Measurements from ENCODE around the gene HBEGF.

HBEGF gene

GRCh38 chr5:140339636-140340035 is 6.8 kb downstream of the HBEGF start:
- Mint-ChIP-seq H3K4me1 (peaks cover 28% of the 10 kb centered on the region), H3K36me3 (ENCODE audit: low read depth) (peaks cover 9% of the 10 kb centered on the region), H3K27ac (no peak overlapping the region), H3K4me3 (no peak overlapping the region), H3K27me3 (ENCODE audit: low read depth) (peaks cover 22% of the 10 kb centered on the region), H3K9me3 (no peaks in the 10 kb centered on the region)
- no peak for TF ChIP-seq CTCF (IDR thresholded peaks at IDR 0.05; ENCODE audit: unreplicated experiment in 3 of 3)

GRCh38 chr5:140338908-140339307 is 7.5 kb downstream of the HBEGF start:
- Mint-ChIP-seq H3K4me3 (no peak overlapping the region), H3K36me3 (ENCODE audit: low read depth) (peaks cover 13% of the 10 kb centered on the region), H3K9me3 (no peaks in the 10 kb centered on the region), H3K27me3 (ENCODE audit: low read depth) (peaks cover 16% of the 10 kb centered on the region), H3K27ac (no peak overlapping the region), H3K4me1 (peaks cover 23% of the 10 kb centered on the region)
- TF ChIP-seq CTCF (IDR thresholded peaks at IDR 0.05; ENCODE audit: unreplicated experiment in 3 of 3) = no peak

- TF ChIP-seq CTCF (IDR thresholded peaks at IDR 0.05; ENCODE audit: unreplicated experiment in 3 of 3) = no peak
- Mint-ChIP-seq H3K27me3 (ENCODE audit: low read depth) (peaks cover 13% of the 10 kb centered on the region), H3K4me3 (no peak overlapping the region), H3K27ac (no peak overlapping the region), H3K36me3 (ENCODE audit: low read depth) (peaks cover 13% of the 10 kb centered on the region), H3K9me3 (no peaks in the 10 kb centered on the region), H3K4me1 (peaks cover 23% of the 10 kb centered on the region)
These were observed 8.1 kb downstream of the HBEGF start for GRCh38 chr5:140338336-140338735.

- Mint-ChIP-seq H3K4me1 (peaks cover 23% of the 10 kb centered on the region), H3K4me3 (no peak overlapping the region), H3K27ac (no peak overlapping the region), H3K9me3 (no peaks in the 10 kb centered on the region), H3K27me3 (ENCODE audit: low read depth) (peaks cover 10% of the 10 kb centered on the region), H3K36me3 (ENCODE audit: low read depth) (peaks cover 13% of the 10 kb centered on the region)
- no peak for TF ChIP-seq CTCF (IDR thresholded peaks at IDR 0.05; ENCODE audit: unreplicated experiment in 3 of 3)
These were observed 8.5 kb downstream of the HBEGF start for GRCh38 chr5:140337880-140338279.

- H3K4me1 Mint-ChIP-seq = peaks cover 23% of the 10 kb centered on the region
- peaks cover 13% of the 10 kb centered on the region for H3K36me3 Mint-ChIP-seq (ENCODE audit: low read depth)
- no peaks in the 10 kb centered on the region for H3K27me3 Mint-ChIP-seq (ENCODE audit: low read depth)
- H3K4me3 Mint-ChIP-seq = peak overlapping the region in 2 of 3 experiments; percentile 28 to 32
- peak overlapping the region; percentile 92 to 98 (median 97) for H3K27ac Mint-ChIP-seq
- no peaks in the 10 kb centered on the region for H3K9me3 Mint-ChIP-seq
- no peak for TF ChIP-seq CTCF (IDR thresholded peaks at IDR 0.05; ENCODE audit: unreplicated experiment in 3 of 3)
These were observed 10.0 kb downstream of the HBEGF start for GRCh38 chr5:140336388-140336787.

GRCh38 chr5:140331638-140332037 is 14.8 kb downstream of the HBEGF start:
- H3K36me3 Mint-ChIP-seq (ENCODE audit: low read depth) = peaks cover 13% of the 10 kb centered on the region
- no peak overlapping the region for H3K4me3 Mint-ChIP-seq

More at GRCh38 chr5:140331638-140332037, 14.8 kb downstream of the HBEGF start:
- Mint-ChIP-seq H3K27ac (no peak overlapping the region), H3K27me3 (ENCODE audit: low read depth) (no peaks in the 10 kb centered on the region), H3K9me3 (no peaks in the 10 kb centered on the region), H3K4me1 (peaks cover 34% of the 10 kb centered on the region)
- no peak for TF ChIP-seq CTCF (IDR thresholded peaks at IDR 0.05; ENCODE audit: unreplicated experiment in 3 of 3)

Data from nephron (organoid).